HEK293T (cell line): ENCODE results near the gene ASPA.
"Not testable (repeated sequence)": the region's sequence is repeated elsewhere in the genome, so short reads cannot be mapped to it uniquely, and the experiment has no call there.

Source experiments
- CTCF ChIA-PET: fragments of 350-600 bp; formaldehyde crosslinking; extraction: SDS; loops from one replicate; lab custom pipeline; 2021; ENCODE audit warnings: antibody characterized with exemption, inconsistent platforms; lab: Yijun Ruan, JAX
- POLR2A ChIA-PET: fragments of 350-600 bp; formaldehyde crosslinking; extraction: SDS; loops from one replicate; lab custom pipeline; 2020; ENCODE audit warnings: antibody characterized with exemption, inconsistent platforms; lab: Yijun Ruan, JAX
- DNase-seq: peaks from one replicate; pipeline ENCODE4 v3.0.0; 2012; ENCODE audit warnings: mixed read lengths; ENCODE audit errors: extremely low spot score
- ARNT ChIP-seq: fragments of 450-650 bp; IDR thresholded peaks from 2 replicates; pipeline ENCODE4 v1.6.1; 2017; ENCODE audit warnings: mild to moderate bottlenecking
- BHLHE40 ChIP-seq: fragments of 450-650 bp; IDR thresholded peaks from 2 replicates; pipeline ENCODE4 v1.6.1; 2016; ENCODE audit warnings: mild to moderate bottlenecking, moderate library complexity, borderline replicate concordance
- CTBP1 ChIP-seq: fragments of 450-650 bp; IDR thresholded peaks from 2 replicates; pipeline ENCODE4 v1.6.1; 2016; ENCODE audit warnings: borderline replicate concordance
- ELF4 ChIP-seq: fragments of 450-650 bp; IDR thresholded peaks from 2 replicates; pipeline ENCODE4 v1.6.1; 2017; ENCODE audit warnings: antibody characterized with exemption
- FOXA1 ChIP-seq: fragments of 450-650 bp; IDR thresholded peaks from 2 replicates; pipeline ENCODE4 v1.6.1; 2016; ENCODE audit warnings: mild to moderate bottlenecking
- FOXK2 ChIP-seq: fragments of 450-650 bp; IDR thresholded peaks from 2 replicates; pipeline ENCODE4 v1.6.1; 2016; ENCODE audit warnings: mild to moderate bottlenecking
- FOXM1 ChIP-seq: fragments of 450-650 bp; IDR thresholded peaks from 2 replicates; pipeline ENCODE4 v1.6.1; 2017; ENCODE audit warnings: mild to moderate bottlenecking, borderline replicate concordance
- HDGF ChIP-seq: fragments of 450-650 bp; IDR thresholded peaks from 2 replicates; pipeline ENCODE4 v1.6.1; 2017; ENCODE audit warnings: antibody characterized with exemption, borderline replicate concordance
- L3MBTL2 ChIP-seq: fragments of 450-650 bp; conservative IDR thresholded peaks from 2 replicates; pipeline ENCODE4 v1.6.1; 2016; ENCODE audit warnings: mild to moderate bottlenecking
- LEF1 ChIP-seq: fragments of 450-650 bp; IDR thresholded peaks from 2 replicates; pipeline ENCODE4 v1.6.1; 2017; ENCODE audit warnings: mild to moderate bottlenecking, borderline replicate concordance
- NFRKB ChIP-seq: fragments of 450-650 bp; IDR thresholded peaks from 2 replicates; pipeline ENCODE4 v1.6.1; 2016; ENCODE audit warnings: mild to moderate bottlenecking, moderate library complexity
- PKNOX1 ChIP-seq: fragments of 450-650 bp; IDR thresholded peaks from 2 replicates; pipeline ENCODE4 v1.6.1; 2016
- SP1 ChIP-seq: fragments of 450-650 bp; IDR thresholded peaks from 2 replicates; pipeline ENCODE4 v1.6.1; 2017
- SUZ12 ChIP-seq: fragments of 450-650 bp; IDR thresholded peaks from 2 replicates; pipeline ENCODE4 v1.6.1; 2016; ENCODE audit warnings: mild to moderate bottlenecking
- TARDBP ChIP-seq: fragments of 450-650 bp; IDR thresholded peaks from 2 replicates; pipeline ENCODE4 v1.6.1; 2016
- ZNF384 ChIP-seq: fragments of 450-650 bp; IDR thresholded peaks from 2 replicates; pipeline ENCODE4 v1.6.1; 2016

ASPA gene

GRCh38 chr17:3448059-3448665, 27.6 kb upstream of the ASPA start:
- ChIA-PET CTCF (no interaction called here), POLR2A (no interaction called here)
- TF ChIP-seq SP1, result no peak
- TF ChIP-seq NFRKB, result no peak
- TF ChIP-seq ZNF384, result no peak
- no peak for TF ChIP-seq FOXK2
- no peak for DNase-seq

DNA sequence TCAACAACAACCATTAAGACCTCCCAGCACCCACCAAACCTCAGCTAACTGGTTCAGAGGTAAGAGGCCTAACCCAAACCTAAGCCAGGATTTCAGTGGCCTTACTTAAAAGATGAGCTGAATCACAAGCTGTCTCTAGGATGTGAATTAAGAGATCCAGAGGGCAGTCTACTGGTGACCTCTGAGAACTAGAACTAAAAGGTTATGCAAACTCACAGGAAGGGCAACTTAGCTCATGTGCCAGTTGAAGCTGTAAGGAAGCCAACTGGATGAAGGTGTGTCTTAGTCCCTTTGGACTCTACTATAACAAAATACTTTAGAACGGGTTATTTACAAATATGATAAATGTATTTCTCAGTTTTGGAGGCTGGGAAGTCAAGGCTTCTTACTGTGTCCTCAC, 9.4 kb upstream of the ASPA start:
- DNase-seq, POLR2A ChIA-PET, CTCF ChIA-PET: not testable (repeated sequence)

DNA sequence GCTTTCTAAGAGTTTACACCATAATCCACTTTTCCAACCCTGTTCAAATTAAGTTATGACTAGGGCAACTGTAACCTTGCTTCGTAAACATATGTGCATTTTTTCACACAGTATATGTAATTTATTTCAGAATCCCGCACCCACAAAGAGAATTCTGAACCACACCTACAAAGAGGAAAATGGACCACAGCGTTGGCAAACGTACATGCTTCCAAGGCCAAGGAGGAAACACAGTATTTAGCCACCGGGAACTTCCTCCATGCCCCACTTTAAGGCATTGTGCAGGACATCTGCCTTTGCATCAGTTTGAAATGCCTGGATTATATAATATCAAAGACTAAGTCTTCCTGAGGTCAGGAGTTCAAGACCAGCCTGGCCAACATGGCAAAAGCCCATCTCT, 6.3 kb upstream of the ASPA start:
- ChIA-PET POLR2A (no interaction called here), CTCF (no interaction called here)
- DNase-seq, result no peak
- no peak for TF ChIP-seq L3MBTL2

GRCh38 chr17:3471599-3471998, 4.2 kb upstream of the ASPA start, which contains the start of gene SPATA22:
TSS of gene SPATA22 (minus strand) at chr17:3471819. CDS start at chr17:3469325, 2,494 bp downstream.
- POLR2A ChIA-PET, result no interaction called here
- TF ChIP-seq TARDBP (no peak), ARNT (no peak), FOXK2 (no peak), NFRKB (no peak), CTBP1 (no peak), ELF4 (no peak), L3MBTL2 (no peak), LEF1 (no peak), BHLHE40 (no peak), PKNOX1 (no peak), ZNF384 (no peak), SUZ12 (no peak), FOXM1 (no peak), FOXA1 (no peak), HDGF (no peak), SP1 (no peak)
- CTCF ChIA-PET, result no interaction called here
- no peak for DNase-seq

DNA sequence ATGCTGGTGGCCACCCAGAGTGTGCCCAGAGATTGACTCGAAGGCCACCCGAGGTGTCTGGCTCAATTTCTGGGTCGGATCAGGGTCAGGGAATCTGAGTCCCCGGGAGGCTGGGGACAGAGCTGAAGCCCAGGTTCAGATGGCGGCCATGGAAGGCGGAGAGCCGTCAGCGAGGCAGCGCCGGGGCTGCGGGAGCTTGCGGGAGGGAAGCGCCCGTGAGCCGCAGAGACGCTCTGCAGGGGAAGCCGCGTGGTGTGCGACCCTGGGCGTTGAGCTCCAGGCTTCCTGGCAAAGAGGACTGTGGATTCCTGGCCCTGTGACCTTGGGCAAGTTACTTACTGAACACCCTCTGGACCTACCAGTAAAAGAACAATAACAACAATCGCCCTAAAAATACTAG, 3.7 kb upstream of the ASPA start:
- CTCF ChIA-PET, result no interaction called here
- DNase-seq, result no peak
- TF ChIP-seq ARNT (no peak), CTBP1 (no peak), ELF4 (no peak), LEF1 (no peak), SUZ12 (no peak), FOXK2 (no peak), FOXM1 (no peak), ZNF384 (no peak), TARDBP (no peak), NFRKB (no peak), FOXA1 (no peak), HDGF (no peak), PKNOX1 (no peak)
- POLR2A ChIA-PET, result no interaction called here

GRCh38 chr17:3474212-3474611, 1.6 kb upstream of the ASPA start:
- no peak for DNase-seq
- TF ChIP-seq ELF4, result no peak
- TF ChIP-seq CTBP1, result no peak
- TF ChIP-seq ARNT, result no peak
- TF ChIP-seq FOXM1, result no peak
- no peak for TF ChIP-seq FOXA1
- no peak for TF ChIP-seq SUZ12
- TF ChIP-seq FOXK2, result no peak
- TF ChIP-seq ZNF384, result no peak
- no peak for TF ChIP-seq SP1
- TF ChIP-seq TARDBP, result no peak
- TF ChIP-seq L3MBTL2, result no peak
- no peak for TF ChIP-seq NFRKB
- TF ChIP-seq HDGF, result no peak
- TF ChIP-seq BHLHE40, result no peak
- no peak for TF ChIP-seq PKNOX1
- TF ChIP-seq LEF1, result no peak
- POLR2A ChIA-PET, result no interaction called here
- CTCF ChIA-PET, result no interaction called here

- TF ChIP-seq FOXM1 (no peak), PKNOX1 (no peak), ZNF384 (no peak)
- no peak for DNase-seq
- POLR2A ChIA-PET, result no interaction called here
- CTCF ChIA-PET, result no interaction called here
Observed at GRCh38 chr17:3475251-3475685, 529 bp upstream of the ASPA start.
